ENCODE measurements around the gene TOR2A. TPM values are rescaled to one million over a fixed set of nuclear protein-coding genes. Genes with fewer than 3 reads are reported as not detected.

The TOR2A gene
- total and polyA plus RNA-seq, 4 donors: 8.8 to 30.8 (median 16.9) TPM

DNA sequence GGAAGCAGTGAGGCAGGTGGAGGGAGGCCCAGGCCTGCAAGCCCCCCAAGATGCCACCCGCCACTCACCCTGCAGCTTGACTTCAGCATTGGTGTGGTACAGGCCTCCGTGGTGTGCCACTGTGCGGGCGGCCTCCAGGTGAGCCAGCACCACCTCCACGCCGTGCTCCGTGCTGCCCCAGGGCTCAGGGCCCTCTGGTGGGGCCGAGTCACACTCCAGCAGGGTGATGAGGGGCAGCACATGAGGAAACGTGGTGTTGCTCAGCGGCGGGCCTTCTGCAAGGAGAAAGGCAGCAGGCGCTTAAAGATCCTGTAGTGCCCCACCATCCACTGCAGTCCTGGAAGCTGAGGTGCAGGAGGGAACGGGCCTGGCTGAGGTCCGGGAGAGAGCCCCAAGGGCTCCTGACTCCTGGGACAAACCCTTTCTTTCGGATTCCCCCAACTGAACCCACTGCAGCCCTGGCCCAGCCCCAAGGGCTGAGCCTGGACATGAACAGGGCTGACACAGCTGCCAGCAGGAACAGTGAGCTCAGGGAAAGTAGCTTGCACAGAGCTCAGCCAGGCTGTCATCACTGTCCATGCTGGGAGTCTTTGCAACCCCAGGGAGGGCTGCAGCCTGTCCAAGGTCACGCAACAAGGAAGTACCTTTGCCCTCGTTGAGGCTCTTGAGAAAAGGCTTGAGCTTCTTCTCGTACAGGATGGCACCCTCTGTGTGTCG is 4.7 kb upstream of the TOR2A start:
- no peaks in the 10 kb centered on the region for H3K9me3 ChIP-seq (ENCODE audit: control insufficient read depth in 4 of 4, insufficient read depth in 3 of 4, low read length in 3 of 4)
- H3K9ac ChIP-seq (ENCODE audit: insufficient read depth in 1 of 2, low read length in 2 of 2): no peak overlapping the region
- 85 to 87% methylated on average over 19 of the region's 19 CpGs for WGBS, 2 donors
- DNase-seq (no peak), ATAC-seq (ENCODE audit: insufficient read depth, low FRiP score) (no peak)
- H3K4me1 ChIP-seq (ENCODE audit: control insufficient read depth in 5 of 5, insufficient read depth in 5 of 5, low read length in 5 of 5): peaks cover 0 to 9% (median 4%) of the 10 kb centered on the region in 5 donors
- peaks cover 0 to 27% (median 0%) of the 10 kb centered on the region in 4 donors for H3K36me3 ChIP-seq (ENCODE audit: control insufficient read depth in 4 of 4, insufficient read depth in 4 of 4, low read length in 4 of 4)
- H3K27me3 ChIP-seq (ENCODE audit: control insufficient read depth in 3 of 3, insufficient read depth in 3 of 3, low read length in 2 of 3): peaks cover 0 to 3% (median 0%) of the 10 kb centered on the region in 3 donors
- peak overlapping the region in 1 of 2 donors; percentile 7 for H3K27ac ChIP-seq (ENCODE audit: low read depth in 1 of 2, low read length in 1 of 2)
- H3K4me3 ChIP-seq: no peak overlapping the region
- TF ChIP-seq, protein P1, sequence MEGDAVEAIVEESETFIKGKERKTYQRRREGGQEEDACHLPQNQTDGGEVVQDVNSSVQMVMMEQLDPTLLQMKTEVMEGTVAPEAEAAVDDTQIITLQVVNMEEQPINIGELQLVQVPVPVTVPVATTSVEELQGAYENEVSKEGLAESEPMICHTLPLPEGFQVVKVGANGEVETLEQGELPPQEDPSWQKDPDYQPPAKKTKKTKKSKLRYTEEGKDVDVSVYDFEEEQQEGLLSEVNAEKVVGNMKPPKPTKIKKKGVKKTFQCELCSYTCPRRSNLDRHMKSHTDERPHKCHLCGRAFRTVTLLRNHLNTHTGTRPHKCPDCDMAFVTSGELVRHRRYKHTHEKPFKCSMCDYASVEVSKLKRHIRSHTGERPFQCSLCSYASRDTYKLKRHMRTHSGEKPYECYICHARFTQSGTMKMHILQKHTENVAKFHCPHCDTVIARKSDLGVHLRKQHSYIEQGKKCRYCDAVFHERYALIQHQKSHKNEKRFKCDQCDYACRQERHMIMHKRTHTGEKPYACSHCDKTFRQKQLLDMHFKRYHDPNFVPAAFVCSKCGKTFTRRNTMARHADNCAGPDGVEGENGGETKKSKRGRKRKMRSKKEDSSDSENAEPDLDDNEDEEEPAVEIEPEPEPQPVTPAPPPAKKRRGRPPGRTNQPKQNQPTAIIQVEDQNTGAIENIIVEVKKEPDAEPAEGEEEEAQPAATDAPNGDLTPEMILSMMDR (IDR thresholded peaks at IDR 0.05; ENCODE audit: control extremely low read depth, extremely low read depth): no peak

DNA sequence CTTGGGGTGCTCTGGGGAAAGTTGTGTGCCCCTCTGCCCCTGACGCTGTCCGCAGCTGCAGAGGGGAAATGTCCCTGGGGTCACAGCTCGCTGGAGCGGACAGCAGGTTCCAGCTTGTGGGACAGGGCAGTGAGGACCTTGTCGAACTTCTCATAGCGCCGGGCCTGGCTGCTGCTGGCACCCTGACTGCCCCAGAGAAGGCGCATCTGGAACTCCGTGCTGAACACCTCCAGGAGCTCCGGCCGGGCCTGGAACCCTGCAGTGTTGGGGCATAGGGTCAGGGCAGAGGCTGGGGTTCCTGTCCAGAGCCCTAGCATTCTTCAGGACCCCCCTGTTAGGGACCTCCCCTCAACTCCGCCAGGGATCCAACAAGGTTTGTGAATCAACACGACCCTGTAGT is 3.6 kb upstream of the TOR2A start:
- Histone ChIP-seq H3K27me3 (ENCODE audit: control insufficient read depth in 3 of 3, insufficient read depth in 3 of 3, low read length in 2 of 3) (peaks cover 0 to 3% (median 0%) of the 10 kb centered on the region in 3 donors), H3K4me3 (no peak overlapping the region), H3K27ac (ENCODE audit: low read depth in 1 of 2, low read length in 1 of 2) (no peak overlapping the region), H3K9me3 (ENCODE audit: control insufficient read depth in 4 of 4, insufficient read depth in 3 of 4, low read length in 3 of 4) (no peaks in the 10 kb centered on the region), H3K36me3 (ENCODE audit: control insufficient read depth in 4 of 4, insufficient read depth in 4 of 4, low read length in 4 of 4) (peaks cover 0 to 21% (median 0%) of the 10 kb centered on the region in 4 donors), H3K9ac (ENCODE audit: insufficient read depth in 1 of 2, low read length in 2 of 2) (no peak overlapping the region), H3K4me1 (ENCODE audit: control insufficient read depth in 5 of 5, insufficient read depth in 5 of 5, low read length in 5 of 5) (peaks cover 0 to 17% (median 4%) of the 10 kb centered on the region in 5 donors)
- TF ChIP-seq, protein P1 (IDR thresholded peaks at IDR 0.05; ENCODE audit: control extremely low read depth, extremely low read depth): no peak
- DNase-seq (no peak), ATAC-seq (ENCODE audit: insufficient read depth, low FRiP score) (no peak)
- 93 to 97% methylated on average over 13 of the region's 13 CpGs for WGBS, 2 donors

DNA sequence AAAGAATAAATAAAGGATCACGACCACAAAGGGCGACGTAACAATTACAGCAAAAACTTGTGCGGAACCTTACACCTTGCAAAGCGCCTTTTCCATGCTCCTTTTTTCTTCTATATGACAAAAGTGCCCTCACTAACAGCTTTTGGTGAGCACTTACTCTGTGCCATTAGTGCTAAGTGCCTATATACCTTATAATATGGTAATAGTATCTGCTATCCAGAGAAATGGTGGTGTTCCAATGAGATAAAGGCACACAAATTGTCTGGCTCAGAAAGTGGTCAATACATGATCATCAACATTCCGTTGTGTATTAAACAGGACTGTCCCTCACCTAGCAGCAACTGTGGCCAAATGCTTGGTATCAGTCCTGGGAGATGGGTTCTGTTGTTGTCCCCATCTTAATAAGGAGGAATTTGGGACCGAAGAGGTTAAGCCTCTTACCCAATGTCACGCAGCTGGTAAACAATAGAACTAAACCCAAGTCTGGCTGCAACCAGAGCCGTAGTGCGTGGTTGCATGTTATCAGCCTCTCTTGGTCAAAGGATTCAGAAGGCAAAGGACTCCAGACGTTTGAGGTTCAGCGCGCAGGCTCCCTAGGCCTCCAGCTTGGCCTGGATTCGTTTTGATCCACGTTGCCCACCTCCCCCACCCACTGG is 564 bp upstream of the TOR2A start:
- H3K4me3 ChIP-seq: no peak overlapping the region
- peak in 2 of 3 donors; percentile 31 to 61 for DNase-seq
- ATAC-seq (ENCODE audit: insufficient read depth, low FRiP score): no peak
- peak overlapping the region in 1 of 2 donors; percentile 76 for H3K9ac ChIP-seq (ENCODE audit: insufficient read depth in 1 of 2, low read length in 2 of 2)
- H3K4me1 ChIP-seq (ENCODE audit: control insufficient read depth in 5 of 5, insufficient read depth in 5 of 5, low read length in 5 of 5): peaks cover 0 to 12% (median 4%) of the 10 kb centered on the region in 5 donors
- no peaks in the 10 kb centered on the region for H3K27me3 ChIP-seq (ENCODE audit: control insufficient read depth in 3 of 3, insufficient read depth in 3 of 3, low read length in 2 of 3)
- no peaks in the 10 kb centered on the region for H3K9me3 ChIP-seq (ENCODE audit: control insufficient read depth in 4 of 4, insufficient read depth in 3 of 4, low read length in 3 of 4)
- WGBS, 2 donors: 28 to 40% methylated on average over 15 of the region's 15 CpGs
- peak overlapping the region in 1 of 2 donors; percentile 94 for H3K27ac ChIP-seq (ENCODE audit: low read depth in 1 of 2, low read length in 1 of 2)
- TF ChIP-seq, protein P1 (IDR thresholded peaks at IDR 0.05; ENCODE audit: control extremely low read depth, extremely low read depth): no peak
- H3K36me3 ChIP-seq (ENCODE audit: control insufficient read depth in 4 of 4, insufficient read depth in 4 of 4, low read length in 4 of 4): peaks cover 0 to 30% (median 5%) of the 10 kb centered on the region in 4 donors
